Measurements from ENCODE around the gene NPHP1.
"Not testable (repeated sequence)": the region's sequence is repeated elsewhere in the genome, so short reads cannot be mapped to it uniquely, and the experiment has no call there.

The NPHP1 gene

GRCh38 chr2:110204408-110205385, at the start of gene NPHP1:
Gene NPHP1 (minus strand): TSS chr2:110205013. CDS start chr2:110204968, 45 bp downstream.
- peak; percentile 74 for DNase-seq

- DNase-seq = not testable (repeated sequence)
Observed at GRCh38 chr2:110248081-110248795, 43.4 kb upstream of the NPHP1 start.

- not testable (repeated sequence) for DNase-seq
Observed at GRCh38 chr2:110245488-110246435, 40.9 kb upstream of the NPHP1 start.

- not testable (repeated sequence) for DNase-seq
Observed at GRCh38 chr2:110243283-110243682, 38.5 kb upstream of the NPHP1 start.

- not testable (repeated sequence) for DNase-seq
Observed at GRCh38 chr2:110234514-110234913, 29.7 kb upstream of the NPHP1 start.

- not testable (repeated sequence) for DNase-seq
Observed at GRCh38 chr2:110229886-110230285, 25.1 kb upstream of the NPHP1 start.

- DNase-seq = not testable (repeated sequence)
Observed at GRCh38 chr2:110222626-110223025, 17.8 kb upstream of the NPHP1 start.

- no peak for DNase-seq
Observed at GRCh38 chr2:110221938-110222337, 17.1 kb upstream of the NPHP1 start.

GRCh38 chr2:110220190-110220564, 15.4 kb upstream of the NPHP1 start:
- DNase-seq = no peak

- DNase-seq = no peak
Observed at GRCh38 chr2:110219496-110220189, 14.8 kb upstream of the NPHP1 start.

- not testable (repeated sequence) for DNase-seq
Observed at GRCh38 chr2:110218889-110219288, 14.1 kb upstream of the NPHP1 start.

GRCh38 chr2:110216803-110217202, 12.0 kb upstream of the NPHP1 start:
- no peak for DNase-seq

GRCh38 chr2:110216199-110216598, 11.4 kb upstream of the NPHP1 start:
- no peak for DNase-seq

- DNase-seq = no peak
Observed at GRCh38 chr2:110215566-110216158, 10.8 kb upstream of the NPHP1 start.

GRCh38 chr2:110215091-110215490, 10.3 kb upstream of the NPHP1 start:
- DNase-seq = no peak

- not testable (repeated sequence) for DNase-seq
Observed at GRCh38 chr2:110213522-110213921, 8.7 kb upstream of the NPHP1 start.

GRCh38 chr2:110211938-110212858, 7.4 kb upstream of the NPHP1 start, which contains the start of gene MTLN:
Gene MTLN (minus strand): TSS chr2:110212547. CDS start chr2:110212525, 22 bp downstream.
- DNase-seq = peak; percentile 75

GRCh38 chr2:110205660-110206455, 1.0 kb upstream of the NPHP1 start:
- no peak for DNase-seq

- DNase-seq = no peak
Observed at GRCh38 chr2:110198016-110198415, 6.8 kb downstream of the NPHP1 start.

All from DMS79 treated with DMSO at 0.1 percent for 48 hours (cell line).